ENCODE data around the gene WDR37.

DNA sequence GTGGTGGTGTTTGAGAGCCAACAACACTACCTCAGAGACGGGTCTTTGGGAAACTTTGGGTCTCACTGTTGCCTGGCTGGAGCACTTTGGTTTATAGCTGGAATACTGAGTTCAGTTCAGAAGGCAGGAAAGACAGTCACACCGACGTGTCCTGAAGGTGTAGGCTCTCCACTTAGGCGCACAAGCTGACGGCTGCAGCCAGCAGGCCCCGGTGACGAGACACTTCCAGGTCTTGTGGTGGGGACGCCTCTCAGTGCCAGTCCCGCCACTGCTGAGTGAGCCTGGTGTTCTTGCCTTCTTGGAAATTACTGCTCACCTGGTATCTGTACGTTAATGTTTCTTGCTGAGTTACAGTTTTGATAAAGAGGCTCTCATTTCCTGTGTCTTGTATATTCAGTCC lies 74.0 kb downstream of the WDR37 start:
- TF ChIP-seq, protein P1, sequence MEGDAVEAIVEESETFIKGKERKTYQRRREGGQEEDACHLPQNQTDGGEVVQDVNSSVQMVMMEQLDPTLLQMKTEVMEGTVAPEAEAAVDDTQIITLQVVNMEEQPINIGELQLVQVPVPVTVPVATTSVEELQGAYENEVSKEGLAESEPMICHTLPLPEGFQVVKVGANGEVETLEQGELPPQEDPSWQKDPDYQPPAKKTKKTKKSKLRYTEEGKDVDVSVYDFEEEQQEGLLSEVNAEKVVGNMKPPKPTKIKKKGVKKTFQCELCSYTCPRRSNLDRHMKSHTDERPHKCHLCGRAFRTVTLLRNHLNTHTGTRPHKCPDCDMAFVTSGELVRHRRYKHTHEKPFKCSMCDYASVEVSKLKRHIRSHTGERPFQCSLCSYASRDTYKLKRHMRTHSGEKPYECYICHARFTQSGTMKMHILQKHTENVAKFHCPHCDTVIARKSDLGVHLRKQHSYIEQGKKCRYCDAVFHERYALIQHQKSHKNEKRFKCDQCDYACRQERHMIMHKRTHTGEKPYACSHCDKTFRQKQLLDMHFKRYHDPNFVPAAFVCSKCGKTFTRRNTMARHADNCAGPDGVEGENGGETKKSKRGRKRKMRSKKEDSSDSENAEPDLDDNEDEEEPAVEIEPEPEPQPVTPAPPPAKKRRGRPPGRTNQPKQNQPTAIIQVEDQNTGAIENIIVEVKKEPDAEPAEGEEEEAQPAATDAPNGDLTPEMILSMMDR (optimal IDR thresholded peaks at IDR 0.05 in 1 of 3, IDR thresholded peaks at IDR 0.05 in 1 of 3, conservative IDR thresholded peaks at IDR 0.05 in 1 of 3; ENCODE audit: extremely low read depth in 1 of 3, insufficient read depth in 2 of 3, low read length in 3 of 3) = no peak
- TF ChIP-seq EZH2 (IDR thresholded peaks at IDR 0.05; ENCODE audit: low read length) = no peak
